ENCODE results near the gene ACOT13. TPM values are rescaled to one million over a fixed set of nuclear protein-coding genes. Genes with fewer than 3 reads are reported as not detected.
"Not testable (repeated sequence)": the region's sequence is repeated elsewhere in the genome, so short reads cannot be mapped to it uniquely, and the experiment has no call there.

The ACOT13 gene
- polyA plus RNA-seq, 3 donors from 2014 or later = 6.2 to 17.1 (median 16.5) TPM

DNA sequence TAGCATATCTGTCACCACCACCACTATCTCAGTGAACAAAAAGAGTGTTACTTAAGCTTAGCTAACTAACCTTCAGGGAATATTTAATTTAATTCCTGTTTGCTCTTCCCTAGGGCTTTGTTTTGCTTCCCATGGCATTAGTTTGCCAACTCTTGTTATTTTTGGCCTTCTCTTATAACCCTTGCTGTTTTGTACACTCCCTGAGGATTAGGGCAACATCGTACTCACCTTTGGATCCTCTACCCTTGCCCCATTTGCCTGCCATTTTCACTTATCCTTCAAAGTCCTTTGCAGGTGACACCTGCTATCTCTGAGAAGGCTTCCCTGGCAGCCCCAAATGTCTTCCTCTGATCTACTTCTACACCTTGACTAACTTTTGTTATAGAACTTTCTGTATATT lies 23.7 kb downstream of the ACOT13 start:
- no peak for DNase-seq
- no peak overlapping the region for H3K27ac Mint-ChIP-seq
- peaks cover 2 to 4% of the 10 kb centered on the region in 2 donors for H3K4me1 Mint-ChIP-seq
- H3K36me3 Mint-ChIP-seq = peaks cover 4 to 10% (median 5%) of the 10 kb centered on the region in 3 donors
- H3K4me3 Mint-ChIP-seq = no peak overlapping the region
- H3K9me3 Mint-ChIP-seq = no peaks in the 10 kb centered on the region
- no peaks in the 10 kb centered on the region for H3K27me3 Mint-ChIP-seq (ENCODE audit: low read depth in 3 of 3)

DNA sequence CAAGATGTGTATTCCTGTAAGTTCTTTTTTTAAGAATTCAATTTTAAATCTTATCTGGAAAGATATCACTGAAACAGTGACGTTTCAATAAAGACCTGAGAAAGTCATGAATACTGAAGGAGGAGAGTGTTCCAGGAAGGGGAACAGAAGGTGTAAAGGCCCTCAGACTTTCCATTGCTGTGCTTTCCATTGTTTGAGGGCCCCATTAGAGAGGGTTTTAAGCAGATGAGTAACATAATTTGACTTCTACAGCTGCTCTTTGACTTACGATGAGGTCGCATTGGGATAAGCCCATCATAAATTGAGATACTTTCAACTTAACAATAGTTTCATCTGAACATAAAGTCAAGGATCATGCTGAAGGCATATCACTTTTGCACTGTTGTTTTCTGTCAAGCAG lies 24.7 kb downstream of the ACOT13 start:
- Mint-ChIP-seq H3K9me3 (no peaks in the 10 kb centered on the region), H3K36me3 (peaks cover 4 to 9% (median 5%) of the 10 kb centered on the region in 3 donors), H3K4me3 (no peak overlapping the region), H3K4me1 (peaks cover 2 to 6% of the 10 kb centered on the region in 2 donors), H3K27me3 (ENCODE audit: low read depth in 3 of 3) (no peaks in the 10 kb centered on the region), H3K27ac (peak overlapping the region in 1 of 6 donors; percentile 17)
- no peak for DNase-seq

DNA sequence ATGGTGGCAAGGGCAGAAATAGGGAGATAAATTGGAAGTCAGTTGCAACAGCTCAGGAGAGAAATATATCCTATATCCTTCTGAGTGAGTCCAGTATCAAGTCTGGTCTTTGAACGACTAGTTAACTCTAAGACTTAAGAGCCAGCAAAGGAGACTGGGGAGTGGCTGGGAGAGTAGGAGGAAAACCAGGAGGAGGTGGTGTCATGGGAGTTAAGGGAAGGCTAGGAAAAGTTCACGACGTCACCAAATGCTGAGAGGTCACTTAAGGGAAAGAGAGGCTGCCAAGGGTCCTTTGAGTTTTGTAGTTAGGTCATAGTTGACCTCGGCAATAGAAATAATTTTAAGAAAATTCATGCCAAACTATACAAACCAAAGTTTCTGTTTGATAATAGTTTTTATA lies 25.1 kb downstream of the ACOT13 start:
- Mint-ChIP-seq H3K9me3 (no peaks in the 10 kb centered on the region), H3K4me1 (peaks cover 2 to 6% of the 10 kb centered on the region in 2 donors), H3K36me3 (peaks cover 4 to 5% (median 5%) of the 10 kb centered on the region in 3 donors), H3K27me3 (ENCODE audit: low read depth in 3 of 3) (no peaks in the 10 kb centered on the region), H3K4me3 (no peak overlapping the region), H3K27ac (peak overlapping the region in 1 of 6 donors; percentile 17)
- no peak for DNase-seq

DNA sequence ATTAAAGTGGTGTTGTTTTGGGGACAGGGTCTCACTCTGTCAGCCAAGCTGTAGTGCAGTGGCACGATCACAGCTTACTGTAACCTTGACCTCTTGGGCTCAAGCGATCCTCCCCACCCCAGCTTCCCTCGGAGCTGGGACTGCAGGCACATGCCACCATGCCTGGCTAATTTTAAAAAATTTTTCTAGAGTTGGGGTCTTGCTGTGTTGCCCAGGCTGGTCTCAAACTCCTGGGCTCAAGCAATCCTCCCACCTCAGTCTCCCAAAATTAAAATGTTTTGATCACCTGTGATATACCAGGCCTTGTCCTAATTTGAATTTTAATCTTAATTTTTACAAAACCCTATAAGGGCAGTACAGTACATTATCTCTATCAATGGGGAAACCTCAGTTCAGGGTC lies 25.5 kb downstream of the ACOT13 start:
- Mint-ChIP-seq H3K4me1 (peaks cover 2 to 6% of the 10 kb centered on the region in 2 donors), H3K27ac (no peak overlapping the region), H3K36me3 (peaks cover 1 to 2% (median 2%) of the 10 kb centered on the region in 3 donors), H3K27me3 (ENCODE audit: low read depth in 3 of 3) (no peaks in the 10 kb centered on the region), H3K4me3 (no peak overlapping the region), H3K9me3 (no peaks in the 10 kb centered on the region)
- no peak for DNase-seq

DNA sequence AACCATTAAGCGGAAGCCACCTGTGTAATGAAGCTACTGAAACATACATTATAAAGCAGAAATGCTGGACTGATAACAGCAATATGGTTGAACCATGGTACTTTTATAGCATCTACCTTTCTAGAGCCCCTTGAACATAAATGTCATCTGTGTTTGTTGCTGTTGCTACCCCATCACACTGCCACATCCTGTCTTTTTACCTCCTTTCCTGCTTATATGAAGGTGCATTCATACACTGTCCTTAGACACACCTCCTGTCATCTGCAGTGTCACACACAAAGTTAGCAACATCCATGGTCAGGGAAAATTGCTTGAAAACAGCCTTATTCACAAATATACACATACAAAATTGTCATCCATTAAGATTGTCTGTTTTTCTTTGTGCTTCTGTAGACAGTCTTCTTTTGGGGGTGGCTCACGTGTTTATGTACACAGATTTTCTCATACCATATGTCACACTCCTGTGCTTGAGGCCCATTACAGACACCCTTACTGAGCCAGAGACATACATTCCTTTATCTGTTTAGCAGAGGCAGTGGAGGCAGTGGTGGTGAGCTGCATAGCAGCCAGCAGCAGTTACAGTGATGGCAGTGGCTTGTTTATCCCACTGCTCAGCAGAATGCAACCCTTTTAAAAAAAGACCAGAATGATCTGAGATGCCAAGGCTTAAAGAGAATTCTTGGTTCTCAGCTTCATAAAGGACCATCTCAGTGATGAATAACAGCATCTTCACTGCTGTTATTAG lies 26.1 kb downstream of the ACOT13 start:
- H3K4me3 Mint-ChIP-seq = no peak overlapping the region
- peak overlapping the region in 1 of 6 donors; percentile 9 for H3K27ac Mint-ChIP-seq
- no peaks in the 10 kb centered on the region for H3K36me3 Mint-ChIP-seq
- no peaks in the 10 kb centered on the region for H3K9me3 Mint-ChIP-seq
- H3K4me1 Mint-ChIP-seq = peaks cover 2 to 6% of the 10 kb centered on the region in 2 donors
- H3K27me3 Mint-ChIP-seq (ENCODE audit: low read depth in 3 of 3) = no peaks in the 10 kb centered on the region
- no peak for DNase-seq

DNA sequence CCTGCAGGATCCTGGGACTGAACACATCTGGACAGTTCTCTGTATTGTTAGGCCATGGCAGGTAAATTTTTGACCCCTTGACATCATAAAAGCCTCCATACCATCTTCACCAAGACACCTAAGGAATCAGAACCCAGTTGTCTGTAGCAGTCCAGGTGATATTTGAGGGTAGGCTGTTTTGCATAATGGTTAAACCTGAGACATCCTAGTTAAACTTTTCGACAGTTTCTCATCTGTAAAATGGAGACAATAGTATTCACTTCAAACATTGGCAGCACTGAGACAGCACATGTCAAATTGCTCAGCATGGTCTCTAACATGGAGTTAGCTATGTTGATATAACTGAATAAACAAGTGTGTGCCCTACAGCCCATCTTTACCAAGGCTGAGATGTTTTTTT lies 27.3 kb downstream of the ACOT13 start:
- H3K4me3 Mint-ChIP-seq = no peak overlapping the region
- H3K36me3 Mint-ChIP-seq = no peaks in the 10 kb centered on the region
- no peak for DNase-seq
- H3K4me1 Mint-ChIP-seq = peaks cover 2 to 6% of the 10 kb centered on the region in 2 donors
- no peaks in the 10 kb centered on the region for H3K27me3 Mint-ChIP-seq (ENCODE audit: low read depth in 3 of 3)
- no peak overlapping the region for H3K27ac Mint-ChIP-seq
- no peaks in the 10 kb centered on the region for H3K9me3 Mint-ChIP-seq

DNA sequence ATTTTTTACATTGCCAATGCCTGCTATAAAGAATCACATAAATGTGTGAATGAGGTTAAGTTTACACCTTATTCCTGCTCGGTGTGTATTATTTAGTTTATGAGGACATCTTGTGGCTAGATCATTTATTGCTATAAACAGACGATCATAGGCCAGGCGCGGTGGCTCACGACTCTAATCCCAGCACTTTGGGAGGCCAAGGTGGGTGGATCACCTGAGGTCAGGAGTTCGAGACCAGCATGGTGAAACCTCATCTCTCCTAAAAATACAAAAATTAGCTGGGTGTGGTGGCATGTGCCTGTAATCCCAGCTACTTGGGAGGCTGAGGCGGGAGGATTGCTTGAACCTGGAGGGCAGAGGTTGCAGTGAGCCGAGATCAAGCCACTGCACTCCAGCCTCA lies 28.8 kb downstream of the ACOT13 start:
- not testable (repeated sequence) for H3K4me3 Mint-ChIP-seq; H3K27ac Mint-ChIP-seq; H3K36me3 Mint-ChIP-seq; H3K27me3 Mint-ChIP-seq (ENCODE audit: low read depth in 3 of 3); H3K9me3 Mint-ChIP-seq; H3K4me1 Mint-ChIP-seq
- DNase-seq = peak; percentile 40 to 50 (median 43)

DNA sequence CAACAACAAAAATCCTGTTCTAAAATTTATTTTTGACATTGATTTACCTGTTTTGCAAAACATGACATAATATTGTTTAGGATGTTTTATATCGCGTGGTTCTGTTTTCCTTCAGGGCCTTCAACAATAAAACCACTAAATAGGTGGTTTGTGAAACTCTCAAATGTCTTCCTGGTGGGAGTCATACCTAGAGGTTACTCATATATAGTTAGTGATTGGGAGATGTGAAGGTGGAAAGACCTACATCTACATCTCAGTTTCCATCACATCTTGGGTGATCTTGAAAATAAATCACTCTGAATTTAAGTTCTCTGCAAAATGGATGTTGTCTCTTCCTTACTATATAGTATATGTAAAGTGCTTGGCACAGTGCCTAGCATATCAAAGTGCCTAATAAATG lies 29.2 kb downstream of the ACOT13 start:
- peaks cover 0 to 3% (median 0%) of the 10 kb centered on the region in 3 donors for H3K36me3 Mint-ChIP-seq
- H3K4me3 Mint-ChIP-seq = no peak overlapping the region
- H3K27ac Mint-ChIP-seq = no peak overlapping the region
- no peak for DNase-seq
- peaks cover 2 to 6% of the 10 kb centered on the region in 2 donors for H3K4me1 Mint-ChIP-seq
- no peaks in the 10 kb centered on the region for H3K27me3 Mint-ChIP-seq (ENCODE audit: low read depth in 3 of 3)
- H3K9me3 Mint-ChIP-seq = no peaks in the 10 kb centered on the region

DNA sequence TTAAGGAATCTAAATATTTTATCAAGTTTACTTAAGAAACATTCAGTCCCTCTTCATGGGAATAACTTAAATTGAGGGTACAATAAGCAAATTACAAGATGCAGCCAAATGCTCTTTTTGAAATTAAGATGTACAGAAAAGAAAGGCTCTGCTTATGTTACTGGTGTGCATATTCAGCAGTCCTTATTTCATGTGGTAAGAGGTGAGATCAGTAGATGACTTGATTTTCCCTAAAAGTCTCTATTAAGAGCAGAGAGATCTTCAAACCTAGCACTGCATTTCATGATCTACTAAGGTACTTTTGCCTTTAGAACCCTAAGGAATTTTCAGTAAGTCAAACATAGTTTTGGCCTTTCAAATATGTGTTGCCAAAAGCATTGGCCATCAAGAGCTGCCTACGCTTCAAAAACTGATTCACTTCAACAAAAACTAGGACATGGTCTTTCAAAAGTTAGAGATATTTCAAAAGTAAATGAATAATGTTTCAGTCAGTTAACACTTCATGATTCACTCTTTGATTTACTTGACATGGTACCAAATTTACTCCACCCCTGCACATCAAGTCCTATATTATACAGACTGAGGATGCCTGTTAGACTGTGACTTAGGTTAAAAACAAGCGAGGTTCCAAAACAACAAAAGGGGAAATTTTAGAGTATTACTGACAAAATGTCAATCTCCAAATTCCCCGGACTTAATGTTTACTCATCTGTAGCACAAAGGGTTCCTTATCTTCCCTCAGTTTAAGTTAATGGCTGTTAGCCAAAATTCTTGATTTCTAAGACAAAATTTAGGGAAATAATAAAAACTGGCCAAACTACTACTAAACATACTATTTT lies 32.9 kb downstream of the ACOT13 start:
- H3K4me1 Mint-ChIP-seq = peaks cover 11 to 28% of the 10 kb centered on the region in 2 donors
- H3K4me3 Mint-ChIP-seq = no peak overlapping the region
- H3K27ac Mint-ChIP-seq = peak overlapping the region; percentile 8 to 73 (median 52)
- H3K36me3 Mint-ChIP-seq = peaks cover 0 to 15% (median 11%) of the 10 kb centered on the region in 3 donors
- H3K9me3 Mint-ChIP-seq = no peaks in the 10 kb centered on the region
- DNase-seq = no peak
- no peaks in the 10 kb centered on the region for H3K27me3 Mint-ChIP-seq (ENCODE audit: low read depth in 3 of 3)

DNA sequence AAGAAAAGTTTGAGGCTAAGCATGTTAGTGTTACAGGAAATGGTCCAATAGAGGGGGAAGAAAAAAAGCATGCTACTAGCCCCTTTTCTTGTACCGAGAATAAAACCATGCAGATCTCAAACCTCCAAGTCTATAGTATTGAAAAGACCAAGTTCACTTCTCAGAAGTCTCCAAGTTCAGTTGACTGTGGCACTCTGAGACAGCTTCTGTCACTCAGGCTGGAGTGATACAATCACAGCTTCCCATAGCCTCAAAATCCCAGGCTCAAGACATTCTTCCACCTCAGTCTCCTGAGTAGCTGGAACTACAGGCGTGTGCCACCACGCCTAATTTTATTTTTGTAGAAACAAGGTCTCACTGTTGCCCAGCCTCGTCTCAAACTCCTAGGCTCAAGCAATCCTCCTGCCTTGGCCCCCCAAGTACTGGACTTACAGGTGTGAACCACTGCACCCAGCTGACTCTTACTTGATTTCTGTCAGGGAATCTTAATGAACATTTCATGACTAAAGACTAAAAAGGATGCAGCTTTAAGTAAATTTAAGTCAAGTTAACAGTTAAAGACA lies 35.9 kb downstream of the ACOT13 start:
- Mint-ChIP-seq H3K36me3 (peaks cover 7 to 32% (median 32%) of the 10 kb centered on the region in 3 donors), H3K27me3 (ENCODE audit: low read depth in 3 of 3) (no peaks in the 10 kb centered on the region), H3K27ac (peak overlapping the region; percentile 16 to 60 (median 40)), H3K4me1 (peaks cover 10 to 38% of the 10 kb centered on the region in 2 donors), H3K4me3 (no peak overlapping the region), H3K9me3 (no peaks in the 10 kb centered on the region)
- no peak for DNase-seq

DNA sequence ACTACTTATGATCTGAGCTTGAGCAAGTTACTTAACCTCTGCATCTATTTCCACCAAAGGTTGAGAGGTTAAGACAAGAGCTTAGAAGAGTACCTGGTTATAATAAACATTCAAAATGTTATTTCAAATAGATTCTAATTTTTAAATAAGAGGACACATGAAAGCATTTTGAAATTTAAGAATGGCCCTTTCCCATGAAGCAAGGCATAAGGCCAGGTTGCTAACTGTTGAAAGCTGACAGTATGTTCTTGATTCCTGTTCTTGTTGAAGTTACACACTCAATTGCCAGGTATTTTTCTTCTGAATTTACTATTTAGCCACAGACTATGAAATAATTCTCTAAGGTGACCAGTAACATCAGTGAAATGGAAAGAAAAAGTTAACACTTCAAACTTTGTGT lies 37.6 kb downstream of the ACOT13 start:
- DNase-seq = no peak
- Mint-ChIP-seq H3K4me3 (no peak overlapping the region), H3K36me3 (peaks cover 7 to 40% (median 32%) of the 10 kb centered on the region in 3 donors), H3K27ac (peak overlapping the region in 3 of 6 donors; percentile 22 to 68 (median 32)), H3K27me3 (ENCODE audit: low read depth in 3 of 3) (peaks cover 0 to 1% (median 0%) of the 10 kb centered on the region in 3 donors), H3K4me1 (peaks cover 10 to 45% of the 10 kb centered on the region in 2 donors), H3K9me3 (no peaks in the 10 kb centered on the region)

DNA sequence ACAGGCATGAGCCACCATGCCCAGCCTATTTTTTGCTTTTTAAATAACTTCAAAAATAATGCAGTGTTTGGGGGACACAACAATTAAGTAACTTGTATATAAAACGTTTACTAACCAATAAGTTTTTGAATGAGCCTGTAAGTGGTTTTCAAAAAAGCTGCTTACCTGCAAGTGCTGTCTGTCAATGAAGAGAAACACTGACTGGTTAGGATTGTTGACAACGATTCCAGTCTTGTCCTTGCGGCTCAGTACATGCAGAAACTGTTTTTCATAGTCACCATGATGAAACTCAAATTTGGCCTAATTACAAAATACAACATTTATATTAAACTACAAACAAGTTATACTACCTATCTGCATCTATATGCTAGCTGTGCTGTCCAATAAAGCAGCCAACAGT lies 41.7 kb downstream of the ACOT13 start:
- no peak overlapping the region for H3K4me3 Mint-ChIP-seq
- H3K27me3 Mint-ChIP-seq (ENCODE audit: low read depth in 3 of 3) = peaks cover 0 to 3% (median 1%) of the 10 kb centered on the region in 3 donors
- no peaks in the 10 kb centered on the region for H3K9me3 Mint-ChIP-seq
- peaks cover 7 to 56% (median 30%) of the 10 kb centered on the region in 3 donors for H3K36me3 Mint-ChIP-seq
- no peak for DNase-seq
- H3K4me1 Mint-ChIP-seq = peaks cover 29 to 71% of the 10 kb centered on the region in 2 donors
- H3K27ac Mint-ChIP-seq = peak overlapping the region in 3 of 6 donors; percentile 38 to 56 (median 48)

DNA sequence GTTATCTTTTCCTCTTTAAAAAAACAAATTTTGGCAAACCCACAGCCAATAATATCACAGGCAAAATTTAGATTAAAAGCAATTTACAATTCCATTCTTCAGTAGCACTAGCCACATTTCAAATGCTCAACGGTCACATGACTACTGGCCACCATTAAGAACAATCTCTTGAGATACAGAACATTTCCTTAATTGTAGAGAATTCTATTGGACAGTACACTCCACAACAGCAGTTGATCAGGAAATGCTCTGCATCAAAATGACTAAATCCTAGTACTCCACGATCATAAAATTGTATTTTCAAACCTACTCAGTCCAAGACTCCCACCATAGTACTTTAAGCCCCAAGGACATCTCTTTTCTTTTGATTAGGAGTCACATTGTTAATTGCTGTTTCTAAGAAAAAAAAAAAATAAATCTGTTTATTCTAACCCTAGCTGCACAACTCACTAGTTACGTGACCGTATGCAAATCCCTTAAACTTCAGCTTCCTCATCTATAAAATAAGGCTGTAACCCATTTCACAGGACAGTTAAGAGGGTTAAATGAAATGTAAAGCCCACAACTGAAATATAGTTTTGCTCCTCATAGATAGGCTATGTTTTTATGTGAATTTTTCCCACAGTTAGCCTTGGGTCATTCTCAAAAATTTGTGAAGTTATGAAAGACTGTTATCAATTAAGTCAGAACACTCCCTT lies 42.3 kb downstream of the ACOT13 start:
- Mint-ChIP-seq H3K9me3 (no peaks in the 10 kb centered on the region), H3K27me3 (ENCODE audit: low read depth in 3 of 3) (peaks cover 0 to 3% (median 1%) of the 10 kb centered on the region in 3 donors), H3K27ac (peak overlapping the region; percentile 21 to 56 (median 43)), H3K36me3 (peaks cover 7 to 56% (median 30%) of the 10 kb centered on the region in 3 donors), H3K4me3 (no peak overlapping the region), H3K4me1 (peaks cover 30 to 71% of the 10 kb centered on the region in 2 donors)
- no peak for DNase-seq
